CMK (cell line): ENCODE results near the gene ELOVL2.

ENCODE experiments used
- DNase-seq: peaks from one replicate; pipeline ENCODE4 v3.0.0-alpha.2; 2010; ENCODE audit warnings: low read depth

The ELOVL2 gene

DNA sequence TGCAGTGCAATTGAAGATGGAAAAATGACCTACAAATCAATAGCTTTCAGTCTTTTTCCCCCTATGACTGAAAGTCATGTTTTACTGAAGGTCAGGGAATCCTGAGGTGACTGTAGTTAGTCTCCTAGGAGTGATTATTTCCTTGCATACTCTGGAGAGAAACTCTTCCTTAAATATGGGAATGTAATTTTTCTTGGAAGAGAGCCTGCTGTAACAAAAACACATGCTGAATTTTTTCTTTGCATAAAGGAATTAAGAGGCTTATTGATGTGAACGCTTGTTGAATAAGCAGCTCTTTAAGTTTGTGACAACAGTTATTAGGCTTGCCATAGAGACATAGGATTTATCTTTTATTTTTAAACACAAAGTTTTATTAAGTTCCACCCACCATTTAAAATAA lies 64.5 kb downstream of the ELOVL2 start:
- no peak for DNase-seq

DNA sequence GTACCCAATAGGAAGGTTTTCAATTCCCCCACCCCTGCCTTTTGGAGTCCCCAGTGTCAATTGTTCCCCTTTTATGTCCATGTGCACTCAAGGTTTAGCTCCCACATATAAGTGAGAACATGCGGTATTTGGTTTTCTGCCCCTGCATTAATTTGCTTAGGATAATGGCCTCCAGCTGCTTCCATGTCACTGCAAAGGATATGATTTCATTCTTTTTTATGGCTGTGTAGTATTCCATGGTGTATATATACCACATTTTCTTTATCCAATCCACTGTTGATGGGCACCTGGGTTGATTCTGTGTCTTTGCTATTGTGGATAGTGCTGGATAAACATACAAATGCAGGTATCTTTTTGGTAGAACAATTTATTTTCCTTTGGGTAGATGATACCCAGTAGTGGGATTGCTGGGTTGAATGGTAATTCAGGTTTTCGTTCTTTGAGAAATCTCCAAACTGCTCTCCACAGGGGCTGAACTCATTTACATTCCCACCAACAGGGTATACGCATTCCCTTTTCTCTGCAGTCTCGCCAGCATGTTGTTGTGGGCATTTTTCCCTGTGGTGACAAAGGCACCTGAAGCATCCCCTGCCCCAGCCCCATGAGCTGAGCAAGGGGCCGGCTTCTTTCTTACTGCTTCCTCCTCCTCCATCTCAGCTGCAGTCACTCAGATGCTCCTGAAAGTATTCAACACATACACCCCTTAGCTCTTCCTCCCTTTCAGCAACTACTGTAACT lies 66.7 kb downstream of the ELOVL2 start:
- DNase-seq = no peak

DNA sequence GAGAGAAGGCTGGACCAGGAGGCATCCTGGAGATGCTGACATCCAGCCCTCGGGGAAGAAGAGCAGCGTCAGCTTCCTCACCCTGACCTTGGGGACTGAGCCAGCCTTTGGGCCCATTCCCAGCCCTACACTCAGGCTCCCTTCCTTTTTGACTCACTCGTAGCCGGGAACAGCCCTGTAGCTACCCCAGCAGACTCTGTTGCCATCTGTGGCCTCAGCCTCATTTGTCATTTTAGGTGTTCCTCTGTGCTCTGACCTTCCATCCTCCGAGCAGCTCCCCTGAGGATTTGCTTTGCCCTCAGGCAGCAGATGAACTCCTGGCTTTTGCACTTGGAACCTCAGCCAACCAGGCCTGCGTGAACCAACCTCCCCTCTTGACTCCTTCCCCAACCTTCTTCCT lies 67.5 kb downstream of the ELOVL2 start:
- no peak for DNase-seq

DNA sequence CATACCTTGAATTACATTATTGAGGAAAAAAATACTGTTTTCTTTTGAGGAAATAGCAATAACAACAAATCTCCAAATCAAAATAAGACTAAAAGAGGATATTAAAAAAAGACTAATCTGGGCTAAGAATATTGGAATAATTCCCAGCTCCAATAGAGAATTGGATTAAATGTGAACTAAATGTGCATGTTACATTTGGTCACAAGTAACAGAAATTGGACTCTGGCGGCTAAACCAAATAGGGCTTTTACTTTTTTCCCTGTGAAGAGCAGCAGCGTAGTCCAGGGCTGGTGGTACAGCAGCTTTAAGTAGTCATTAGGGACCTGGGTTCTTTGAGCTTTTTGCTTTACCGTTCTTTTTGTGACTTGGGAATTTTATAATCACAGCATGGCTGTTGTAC lies 71.9 kb downstream of the ELOVL2 start:
- no peak for DNase-seq

DNA sequence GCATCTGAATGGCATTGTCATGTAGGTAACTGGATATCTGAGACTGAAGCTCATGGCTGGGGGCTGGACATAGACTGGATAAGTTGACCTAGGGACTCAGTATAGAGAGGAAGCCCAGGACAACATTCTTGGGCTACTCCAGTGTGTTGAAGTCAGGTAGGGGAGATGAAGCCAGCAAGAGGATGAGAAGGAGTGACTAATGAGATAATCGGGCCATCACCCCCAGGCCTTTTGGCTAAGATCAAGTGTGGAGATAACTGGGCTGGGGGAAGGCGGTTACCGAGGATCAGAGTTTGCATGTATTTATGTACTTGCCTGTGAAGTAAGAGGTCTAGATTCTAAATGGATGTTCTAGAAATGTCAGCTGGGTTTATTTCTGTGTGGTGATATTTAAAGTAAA lies 73.4 kb downstream of the ELOVL2 start:
- no peak for DNase-seq

DNA sequence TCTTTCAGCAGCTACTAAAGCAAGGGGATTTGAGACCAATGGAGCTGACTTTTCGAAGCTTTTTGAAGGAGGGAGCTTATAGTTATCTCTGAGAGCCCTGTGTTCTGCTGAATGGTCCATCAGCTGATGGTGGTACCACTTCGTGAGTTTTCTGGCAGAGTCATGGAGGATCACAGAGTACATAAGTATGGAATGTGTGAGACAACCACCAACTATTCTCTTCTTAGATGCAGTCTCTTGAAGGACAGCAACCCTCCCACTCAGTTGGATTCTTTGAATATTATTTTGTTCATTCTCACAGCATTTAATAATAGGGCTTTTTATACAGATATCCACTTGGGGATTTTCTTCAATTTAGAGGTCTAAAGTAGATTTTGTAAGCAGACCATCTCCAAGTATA lies 75.3 kb downstream of the ELOVL2 start:
- no peak for DNase-seq

DNA sequence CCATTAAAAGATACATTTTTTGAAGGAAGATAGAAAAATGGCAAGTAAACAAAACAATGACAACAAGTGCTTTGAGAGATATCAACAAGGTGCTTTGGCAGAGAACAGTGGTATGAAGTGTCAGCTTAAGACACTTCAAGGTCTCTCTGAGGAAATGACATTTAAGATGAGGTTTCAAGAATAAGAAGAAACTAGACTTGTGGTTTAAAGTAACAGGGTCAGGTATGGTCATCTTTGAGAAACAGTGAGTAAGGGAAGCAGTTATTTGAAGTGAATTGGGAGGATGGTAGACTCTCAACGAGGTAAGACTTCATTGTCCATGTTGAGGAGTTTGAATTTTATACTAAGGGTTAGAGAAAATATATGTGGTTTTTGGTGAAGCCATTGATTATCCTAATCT lies 79.4 kb downstream of the ELOVL2 start:
- no peak for DNase-seq

DNA sequence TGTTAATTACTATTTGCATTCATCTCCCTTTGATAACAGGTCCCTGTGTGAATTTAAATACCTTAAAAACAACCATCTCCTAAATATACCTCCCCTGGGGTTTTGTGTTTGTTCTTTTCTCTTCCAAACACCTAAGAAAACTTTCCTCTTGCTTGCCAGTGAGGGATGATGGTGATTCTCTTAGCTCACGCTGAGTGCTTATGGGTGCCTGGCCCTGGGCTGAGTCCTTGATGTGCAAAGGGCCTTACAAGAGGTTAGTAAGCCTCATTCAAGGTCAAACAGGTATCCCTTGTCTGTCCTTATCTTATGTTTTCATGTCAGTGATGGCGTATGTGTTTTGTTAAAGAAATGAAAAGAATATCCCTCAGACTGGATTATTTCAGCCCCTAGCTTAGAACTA lies 81.0 kb downstream of the ELOVL2 start:
- DNase-seq = no peak

DNA sequence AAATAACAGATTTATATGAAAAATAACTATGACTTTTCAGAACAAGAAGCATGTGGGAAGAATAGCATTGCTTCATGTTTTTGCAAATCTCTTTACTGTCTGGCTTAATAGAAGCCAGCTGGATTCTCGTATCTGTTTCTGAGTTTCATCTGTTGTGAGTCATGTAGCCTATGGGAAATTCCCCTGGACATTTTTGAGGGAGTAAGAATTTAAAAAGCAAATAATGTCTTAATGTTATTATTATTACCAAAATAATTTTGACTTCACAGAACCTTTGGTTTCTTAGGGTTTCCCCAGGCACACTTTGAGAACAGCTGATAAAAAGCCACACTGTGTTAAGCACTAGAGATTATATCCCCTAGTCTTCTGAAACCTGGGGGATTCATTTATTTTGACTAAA lies 81.4 kb downstream of the ELOVL2 start:
- DNase-seq = no peak

DNA sequence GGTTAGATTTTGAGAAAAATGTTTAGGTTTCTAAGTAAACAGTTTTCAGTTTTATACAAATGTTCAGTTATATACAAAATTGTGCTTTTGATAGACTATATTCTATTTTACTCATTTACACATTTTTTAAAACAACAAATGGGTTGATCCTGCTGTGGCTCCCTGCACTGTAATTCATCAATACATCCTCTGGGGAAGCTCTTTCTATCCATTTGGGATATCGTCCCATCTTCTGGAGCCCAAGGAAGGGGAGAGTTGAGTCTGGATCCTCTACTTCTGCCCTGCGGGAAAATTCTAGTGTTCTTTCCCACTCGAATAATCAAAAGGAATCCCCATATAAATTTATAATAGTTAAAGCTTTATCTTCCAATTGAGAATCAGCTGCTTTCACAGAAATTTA lies 82.3 kb downstream of the ELOVL2 start:
- DNase-seq = no peak

DNA sequence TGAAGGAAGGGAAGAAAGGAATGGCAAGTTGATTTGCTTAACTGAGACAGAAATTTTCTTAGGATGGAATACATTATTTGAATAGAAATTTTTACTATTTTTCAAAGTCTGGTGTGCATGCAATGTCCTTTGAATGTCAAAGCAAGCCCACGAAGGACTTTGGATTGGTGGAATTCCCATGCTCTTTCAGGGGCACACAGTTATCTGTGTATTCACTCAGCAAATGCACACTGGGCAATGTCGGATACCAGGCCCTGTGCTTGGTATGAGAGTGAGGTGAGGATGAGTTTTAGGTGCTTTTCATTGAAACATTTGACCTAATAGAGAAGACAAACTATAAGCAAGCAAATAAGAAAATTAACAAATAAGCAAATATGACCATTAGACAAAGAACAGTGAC lies 83.9 kb downstream of the ELOVL2 start:
- DNase-seq = no peak

DNA sequence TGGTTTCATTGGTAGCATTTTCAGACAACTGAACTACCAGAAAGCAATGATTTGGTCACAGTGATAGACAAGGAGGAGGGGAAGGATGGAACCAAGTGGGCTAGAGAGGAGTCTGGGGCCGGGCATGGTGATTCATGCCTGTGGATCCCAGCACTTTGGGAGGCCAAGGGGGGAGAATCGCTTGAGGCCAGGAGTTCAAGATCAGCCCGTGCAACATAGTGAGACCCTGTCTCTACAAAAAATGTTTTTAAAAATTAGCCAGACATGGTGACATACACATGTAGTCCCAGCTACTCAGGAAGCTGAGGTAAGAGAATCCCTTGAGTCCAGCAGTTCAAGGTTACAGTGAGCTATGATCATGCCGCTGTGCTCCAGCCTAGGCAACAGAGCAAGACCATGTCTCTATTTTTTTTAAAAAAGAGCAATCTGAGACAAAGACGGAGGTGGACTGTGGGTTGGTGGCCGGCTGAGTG lies 86.7 kb downstream of the ELOVL2 start:
- DNase-seq = no peak

DNA sequence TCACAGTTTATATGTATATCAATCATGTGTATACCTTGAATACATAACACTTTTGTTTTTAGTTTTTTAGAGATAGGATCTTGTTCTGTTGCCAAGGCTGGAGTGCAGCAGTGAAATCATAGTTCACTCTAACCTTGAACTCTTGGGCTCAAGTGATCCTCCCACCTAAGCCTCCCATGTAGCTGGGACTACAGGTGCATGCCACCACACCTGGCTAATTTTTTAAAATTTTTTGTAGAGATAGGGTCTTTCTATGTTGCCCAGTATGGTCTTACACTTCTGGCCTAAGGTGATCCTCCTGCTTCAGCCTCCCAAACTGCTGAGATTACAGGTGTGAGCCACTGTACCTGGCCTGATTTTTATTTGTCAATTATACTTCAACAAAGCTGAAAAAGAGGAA lies 87.3 kb downstream of the ELOVL2 start:
- no peak for DNase-seq

DNA sequence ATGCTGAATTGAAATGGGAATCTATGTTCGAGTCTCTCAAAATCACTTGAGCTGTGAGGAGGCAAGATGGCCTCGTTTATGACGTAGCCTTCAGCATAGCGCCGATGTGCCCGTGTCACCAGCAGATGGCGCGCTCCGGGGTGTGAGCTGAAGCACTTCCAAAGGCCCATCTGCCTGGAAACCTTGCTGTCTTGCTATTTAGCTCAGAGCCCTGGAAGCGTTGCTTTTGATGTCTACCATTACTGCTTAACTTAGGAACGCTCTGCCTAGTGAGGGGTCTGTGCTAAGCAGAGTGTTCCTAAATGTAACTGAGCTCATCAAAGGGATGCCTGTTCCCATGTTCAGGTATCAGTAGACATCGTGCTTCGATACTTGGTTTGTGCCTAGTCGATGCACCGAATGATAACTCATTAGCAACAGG lies 89.5 kb downstream of the ELOVL2 start:
- peak; percentile 25 for DNase-seq

DNA sequence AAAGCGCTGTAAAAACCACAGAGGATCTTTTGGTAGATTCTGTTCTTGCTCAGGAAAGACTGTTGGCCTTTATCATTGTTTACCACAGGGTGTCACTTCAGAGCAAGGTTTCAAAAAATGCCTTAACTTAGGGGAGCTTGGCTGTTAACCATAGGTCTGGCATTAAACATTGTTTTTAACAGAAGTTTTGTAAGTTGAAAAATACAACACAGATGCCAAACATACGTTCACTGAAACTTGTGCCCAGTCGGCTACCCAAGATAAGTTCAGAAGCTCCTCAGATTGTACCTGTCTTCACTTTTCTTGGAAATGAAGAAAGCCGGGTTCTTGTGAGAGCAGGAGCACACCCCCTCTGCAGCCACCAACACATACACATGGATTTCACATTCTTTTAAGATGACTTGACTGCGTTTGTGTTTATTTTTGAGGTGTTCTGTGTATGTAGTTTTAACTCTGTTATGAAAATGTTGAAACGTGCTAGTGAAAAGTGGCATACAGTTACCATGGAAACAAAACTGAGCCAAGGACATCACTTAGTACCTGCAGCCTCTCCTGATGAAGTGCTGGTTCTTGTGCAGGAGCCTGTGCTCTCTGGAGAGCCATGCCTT lies 92.3 kb downstream of the ELOVL2 start:
- DNase-seq = no peak

DNA sequence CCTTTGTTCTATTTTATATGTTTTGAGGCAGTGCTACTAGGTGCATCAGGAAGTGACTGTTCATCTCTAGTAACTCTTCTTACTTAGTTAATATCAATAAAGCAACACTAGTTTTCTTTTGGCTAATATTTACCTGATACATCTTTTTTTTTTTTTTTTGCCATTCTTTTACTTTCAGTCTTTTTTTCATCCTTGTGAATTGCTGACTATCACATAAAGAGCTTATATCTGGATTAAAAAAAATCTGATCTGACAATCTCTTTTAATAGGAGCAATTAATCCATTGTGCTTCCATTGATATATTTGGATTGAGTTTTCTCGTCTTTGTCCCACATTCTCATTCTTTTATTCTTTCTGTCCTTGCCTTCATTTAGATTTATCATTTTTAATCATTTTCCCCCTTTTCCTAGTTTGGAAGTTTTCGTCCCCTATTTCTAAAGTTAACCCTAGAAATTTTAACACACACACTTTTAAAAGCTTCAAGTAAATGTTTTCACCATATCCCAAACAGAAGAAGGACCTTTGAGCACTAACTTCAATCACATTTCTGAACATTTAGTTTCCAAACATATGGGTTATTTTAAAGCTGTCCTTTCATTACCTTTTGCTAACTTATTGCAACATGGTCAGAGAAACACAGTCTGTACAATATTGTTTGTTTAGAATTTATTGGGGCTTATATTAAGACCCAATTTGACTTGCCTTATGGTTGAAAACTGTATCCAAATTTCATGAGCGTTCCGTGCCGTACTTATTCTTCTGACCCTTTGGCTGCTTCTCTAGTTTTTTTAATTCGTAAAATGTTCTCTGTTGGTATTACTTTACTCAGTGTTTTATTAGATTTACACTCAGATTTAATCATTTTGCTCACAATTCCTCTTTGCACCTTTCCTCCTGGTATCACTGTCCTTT lies 94.3 kb downstream of the ELOVL2 start:
- DNase-seq = no peak

DNA sequence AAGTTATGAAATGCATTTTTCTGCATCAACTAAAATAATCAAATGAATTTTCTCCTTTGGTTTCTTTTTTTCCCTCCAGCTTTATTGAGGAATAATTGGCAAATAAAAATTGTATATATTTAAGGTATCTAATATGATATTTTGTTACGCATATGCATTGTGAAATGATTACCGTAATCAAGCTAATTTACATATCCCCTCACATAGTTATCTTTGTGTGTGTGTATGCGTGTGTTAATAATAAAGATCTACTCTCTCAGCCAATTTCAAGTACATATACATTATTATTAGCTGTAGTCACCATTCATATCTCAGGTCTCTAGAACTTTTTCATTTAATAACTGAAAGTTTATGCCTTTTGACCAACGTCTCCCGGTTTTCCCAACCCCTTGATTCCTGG lies 96.1 kb downstream of the ELOVL2 start:
- no peak for DNase-seq

DNA sequence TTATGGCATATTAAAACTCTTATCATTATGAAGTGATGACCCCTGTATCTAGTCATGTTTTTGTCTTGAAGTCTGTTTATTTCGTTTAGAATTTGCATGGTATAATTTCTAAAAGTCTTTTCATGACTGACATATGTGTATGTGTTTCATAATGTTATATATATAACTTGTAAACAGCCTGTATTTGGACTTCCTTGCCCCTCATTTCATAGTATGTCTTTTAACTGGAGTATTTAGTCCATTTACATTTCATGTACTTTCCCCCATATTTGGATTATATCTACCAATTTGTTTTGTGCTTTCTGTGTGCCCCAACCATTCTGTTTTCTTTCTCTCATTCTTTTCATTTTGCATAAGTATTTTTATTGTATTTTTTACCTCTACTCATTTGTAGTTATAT lies 98.3 kb downstream of the ELOVL2 start:
- no peak for DNase-seq

DNA sequence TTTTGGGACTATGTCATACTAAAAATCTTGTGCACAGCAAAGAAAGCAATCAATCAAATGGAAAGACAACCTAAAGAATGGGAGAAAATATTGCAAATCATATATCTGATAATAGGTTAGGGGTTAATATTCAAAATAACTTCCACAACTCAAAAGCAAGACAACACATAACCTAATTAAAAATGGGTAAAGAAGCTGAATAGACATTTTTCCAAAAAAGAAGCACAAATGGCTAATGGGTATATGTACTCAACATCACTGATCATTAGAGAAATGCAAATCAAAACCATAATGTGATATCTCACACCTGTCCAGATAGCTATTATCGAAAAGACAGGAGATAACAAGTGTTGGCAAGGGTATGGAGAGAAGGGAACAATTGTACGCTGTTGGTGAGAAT lies 104.3 kb downstream of the ELOVL2 start:
- no peak for DNase-seq

DNA sequence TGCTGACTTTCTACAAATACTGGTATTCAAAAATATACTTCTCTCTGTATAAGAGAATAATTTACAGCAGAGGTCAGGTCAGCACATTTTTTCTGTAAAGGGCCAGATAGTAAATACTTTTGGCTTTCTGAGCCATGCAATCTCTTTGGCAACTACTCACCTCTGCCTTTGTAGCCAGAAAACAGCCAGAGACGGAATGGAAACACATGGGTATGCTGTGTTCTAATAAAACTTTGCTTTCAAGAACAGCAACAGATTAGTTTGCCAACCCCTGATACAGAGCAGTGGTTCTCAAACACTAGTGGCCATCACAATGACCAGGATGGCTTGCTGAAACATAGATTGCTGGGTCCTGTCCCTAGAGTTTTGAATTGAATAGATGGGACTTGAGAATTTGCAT lies 111.0 kb downstream of the ELOVL2 start:
- no peak for DNase-seq
